ENCODE results near the gene SYNDIG1L.

DNA sequence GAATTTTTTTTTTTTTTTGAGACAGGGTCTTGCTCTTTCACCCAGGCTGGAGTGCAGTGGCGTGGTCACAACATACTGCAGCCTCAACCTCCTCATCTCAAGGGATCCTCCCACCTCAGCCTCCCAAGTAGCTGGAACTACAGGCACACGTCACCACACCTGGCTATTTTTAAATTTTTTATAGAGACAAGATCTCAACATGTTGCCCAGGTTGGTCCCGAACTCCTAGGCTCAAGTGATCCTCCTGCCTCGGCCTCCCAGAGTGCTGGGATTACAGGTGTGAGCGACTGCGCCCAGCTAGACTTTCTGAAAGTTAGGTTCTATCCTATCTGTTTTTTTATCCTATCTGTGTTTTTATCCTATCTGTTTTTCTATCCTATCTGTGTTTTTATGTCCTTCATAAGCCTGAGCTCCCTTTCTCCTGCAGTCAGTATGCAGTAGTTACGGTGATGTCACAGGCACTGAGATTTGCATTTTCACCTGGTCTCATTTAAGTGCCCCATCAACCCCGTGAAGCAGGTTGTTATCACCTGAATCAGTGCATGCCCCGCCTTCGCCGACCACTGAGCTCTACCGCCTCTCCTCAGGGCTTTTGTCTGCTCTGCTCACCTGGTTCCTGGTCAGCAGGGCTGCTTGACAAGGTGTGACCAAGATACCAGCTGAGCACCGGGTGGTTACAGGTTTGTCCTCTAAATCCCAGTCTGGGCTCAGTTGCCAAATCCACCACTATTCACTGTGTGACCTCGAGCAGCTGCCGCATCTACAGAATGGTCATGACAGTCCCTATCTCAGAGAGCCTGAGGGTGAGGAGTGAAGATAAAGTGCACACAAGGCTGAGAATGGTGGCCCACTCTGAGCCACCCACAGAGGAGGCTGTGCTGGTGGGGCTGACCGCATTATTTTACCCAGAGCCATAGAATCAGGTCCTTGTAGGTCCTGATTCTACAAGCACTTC lies 33.1 kb downstream of the SYNDIG1L start:
- TF ChIP-seq GATA2 (IDR thresholded peaks at IDR 0.05; ENCODE audit: low read depth, low read length) (no peak), GATA3 (IDR thresholded peaks at IDR 0.05; ENCODE audit: low read depth, low read length) (no peak)

All from SH-SY5Y (cell line).